Pulmonary artery endothelial cell (primary cell): ENCODE measurements around the gene PALD1. TPM values are rescaled to one million over a fixed set of nuclear protein-coding genes. Genes with fewer than 3 reads are reported as not detected.
"Not testable (repeated sequence)": the region's sequence is repeated elsewhere in the genome, so short reads cannot be mapped to it uniquely, and the experiment has no call there.

Source experiments
- DNase-seq: peaks from one replicate; pipeline ENCODE4 v3.0.0-alpha.2; 2011; ENCODE audit warnings: low read depth, low spot score
- total RNA-seq: library from RNA; depleted of rRNA; stranded (reverse); fragments of >200 nt; gene quantifications from 2 replicates; pipeline ENCODE4 v1.2.3, GENCODE V29; 2014

Gene PALD1
- total RNA-seq, 1 donor from 2014 or later, result 90.4 TPM

GRCh38 chr10:70571236-70571635 is 92.7 kb downstream of the PALD1 start:
- DNase-seq, result no peak

DNA sequence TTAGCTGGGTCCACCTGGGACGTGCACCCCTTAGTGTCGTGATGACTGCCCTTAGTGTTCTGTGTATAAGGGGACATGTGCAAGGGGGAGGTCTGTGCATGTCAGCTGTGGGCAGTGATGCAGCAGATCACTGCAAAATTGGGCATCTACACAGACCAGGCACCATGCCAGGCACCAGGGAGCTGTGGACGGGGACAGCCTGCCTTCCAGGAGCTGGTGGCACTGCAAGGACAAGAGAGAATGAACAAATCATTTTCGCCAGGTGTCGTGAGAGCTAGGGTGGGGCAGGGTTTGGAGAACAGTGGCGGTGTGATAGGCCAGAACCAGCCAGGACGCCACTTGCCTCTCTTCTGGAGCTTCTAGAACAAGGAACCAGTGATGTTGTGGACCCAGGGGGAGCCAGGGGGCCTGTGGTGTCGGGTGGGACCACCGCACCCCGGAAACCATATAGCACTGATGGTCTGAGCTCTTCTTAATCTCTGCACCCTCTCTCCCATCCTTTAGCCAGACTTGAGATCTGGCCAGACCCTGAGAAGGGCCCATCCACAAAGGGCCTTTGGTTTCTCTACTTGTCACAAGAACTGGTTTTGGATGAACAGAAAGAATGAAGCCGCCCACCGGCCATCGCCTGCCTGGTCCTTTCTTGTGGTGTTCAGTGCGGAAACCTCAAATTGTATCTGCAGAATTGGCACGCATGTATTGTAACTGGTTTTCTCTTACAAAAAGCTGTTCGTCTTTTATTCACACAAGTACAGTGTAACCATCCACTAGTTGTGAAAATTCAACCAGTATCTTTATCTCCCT is 93.3 kb downstream of the PALD1 start:
- DNase-seq, result no peak

DNA sequence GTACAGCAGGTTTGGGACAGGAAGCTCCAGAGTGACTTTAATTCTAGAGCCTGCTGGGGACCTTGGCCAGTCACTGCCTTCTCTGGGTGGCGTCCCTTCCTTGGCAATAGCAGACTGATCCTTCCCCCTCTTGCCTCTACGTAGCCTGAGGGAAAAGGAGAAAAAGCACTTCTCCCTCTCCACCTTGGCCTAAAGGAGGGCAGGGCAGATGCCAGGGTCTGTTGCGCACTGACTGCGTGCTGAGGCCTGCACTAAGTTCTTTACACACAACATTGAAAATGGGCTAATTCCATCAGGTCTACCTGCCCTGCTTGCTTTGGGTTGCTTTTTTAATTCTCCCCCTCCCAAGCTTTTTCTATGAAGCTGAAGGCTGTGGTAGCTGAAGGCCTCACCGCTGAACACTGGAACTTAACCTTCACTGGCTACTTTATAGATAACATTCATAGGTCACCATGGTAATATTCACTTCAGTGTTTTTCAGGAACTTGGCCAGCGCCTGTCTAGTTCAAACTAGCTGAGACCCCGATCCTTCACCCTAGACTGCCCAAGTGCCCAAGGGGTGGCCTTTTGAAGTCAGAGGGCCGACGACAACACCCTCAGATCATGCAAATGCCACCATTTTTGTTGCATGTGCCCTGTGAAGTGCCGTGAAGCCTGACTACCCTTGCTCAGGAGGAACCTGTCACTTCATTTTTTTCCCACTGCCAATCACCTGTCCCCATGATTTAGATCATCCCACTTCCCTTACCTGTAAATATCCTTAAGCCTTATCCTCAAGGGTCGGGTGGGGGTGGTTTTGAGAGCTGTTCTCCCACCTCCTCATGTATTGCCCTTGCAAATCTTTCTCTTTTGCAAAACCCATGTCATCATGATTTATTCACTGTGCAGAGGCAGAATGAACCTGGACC is 95.3 kb downstream of the PALD1 start:
- DNase-seq, result no peak

GRCh38 chr10:70575486-70575873 is 96.9 kb downstream of the PALD1 start:
- DNase-seq, result no peak

GRCh38 chr10:70575874-70576802 is 97.6 kb downstream of the PALD1 start:
- no peak for DNase-seq

DNA sequence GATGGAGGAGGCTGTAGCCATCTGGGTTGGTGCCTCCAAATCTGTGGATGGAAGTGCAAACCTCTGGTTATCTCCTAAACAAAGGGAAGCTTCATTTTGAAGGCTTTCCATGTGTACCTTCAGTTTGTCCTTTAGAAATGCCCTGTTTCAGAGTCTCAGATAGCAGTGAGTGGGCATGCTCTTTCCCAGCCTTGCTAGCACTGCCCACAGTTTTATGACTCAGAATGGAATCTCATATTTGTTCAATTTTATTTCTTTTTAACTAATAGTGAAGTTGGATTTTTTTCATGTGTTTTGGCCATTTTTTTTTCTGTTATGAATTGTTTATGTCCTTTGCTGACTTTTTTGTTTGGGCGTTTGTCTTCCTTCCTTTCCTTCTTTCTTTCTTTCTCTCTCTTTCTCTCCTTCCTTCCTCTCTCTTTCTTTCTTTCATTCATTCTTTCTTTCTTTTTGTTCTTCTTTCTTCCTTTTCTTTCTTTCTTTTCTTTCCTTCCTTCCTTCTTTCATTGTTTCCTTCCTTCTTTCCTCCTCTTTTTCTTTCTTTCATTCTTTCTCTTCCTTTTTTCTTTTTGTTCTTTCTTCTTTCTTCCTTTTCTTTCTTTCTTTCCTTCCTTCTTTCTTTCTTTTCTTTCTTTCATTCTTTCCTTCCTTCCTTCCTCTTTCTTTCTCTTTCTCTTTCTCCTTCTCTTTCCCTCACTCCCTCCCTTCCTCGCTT is 98.4 kb downstream of the PALD1 start:
- DNase-seq, result no peak

DNA sequence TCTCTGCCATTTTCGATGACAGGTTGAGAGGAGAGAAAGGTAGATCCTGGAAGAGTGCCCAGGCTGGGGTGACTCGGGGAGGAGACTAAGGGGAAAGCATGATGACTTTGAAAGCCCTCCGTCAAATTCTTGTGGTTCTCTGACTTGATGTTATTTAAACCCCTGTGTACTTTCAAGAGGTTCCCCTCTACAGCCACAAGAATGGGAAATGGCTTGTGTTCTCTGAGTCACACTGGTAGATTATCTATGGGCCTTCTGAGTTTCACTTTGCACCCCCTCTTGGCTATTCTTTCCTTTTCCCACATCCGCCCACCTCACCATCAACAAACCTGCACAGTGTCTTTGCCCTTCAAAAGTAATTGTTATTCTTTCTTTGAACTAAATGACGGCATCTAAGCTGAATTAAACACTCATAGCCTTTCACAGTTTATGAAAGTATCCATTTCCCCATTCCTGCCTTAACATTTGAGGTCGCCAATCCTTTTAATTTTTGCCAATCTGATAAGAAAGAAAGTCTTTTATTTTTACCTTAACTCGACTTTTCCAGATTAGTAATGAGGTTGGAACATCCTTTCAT is 99.9 kb downstream of the PALD1 start:
- no peak for DNase-seq

- DNase-seq, result no peak
Measured at GRCh38 chr10:70579234-70580002, 100.9 kb downstream of the PALD1 start.

- DNase-seq, result not testable (repeated sequence)
Measured at GRCh38 chr10:70581176-70581575, 102.6 kb downstream of the PALD1 start.

DNA sequence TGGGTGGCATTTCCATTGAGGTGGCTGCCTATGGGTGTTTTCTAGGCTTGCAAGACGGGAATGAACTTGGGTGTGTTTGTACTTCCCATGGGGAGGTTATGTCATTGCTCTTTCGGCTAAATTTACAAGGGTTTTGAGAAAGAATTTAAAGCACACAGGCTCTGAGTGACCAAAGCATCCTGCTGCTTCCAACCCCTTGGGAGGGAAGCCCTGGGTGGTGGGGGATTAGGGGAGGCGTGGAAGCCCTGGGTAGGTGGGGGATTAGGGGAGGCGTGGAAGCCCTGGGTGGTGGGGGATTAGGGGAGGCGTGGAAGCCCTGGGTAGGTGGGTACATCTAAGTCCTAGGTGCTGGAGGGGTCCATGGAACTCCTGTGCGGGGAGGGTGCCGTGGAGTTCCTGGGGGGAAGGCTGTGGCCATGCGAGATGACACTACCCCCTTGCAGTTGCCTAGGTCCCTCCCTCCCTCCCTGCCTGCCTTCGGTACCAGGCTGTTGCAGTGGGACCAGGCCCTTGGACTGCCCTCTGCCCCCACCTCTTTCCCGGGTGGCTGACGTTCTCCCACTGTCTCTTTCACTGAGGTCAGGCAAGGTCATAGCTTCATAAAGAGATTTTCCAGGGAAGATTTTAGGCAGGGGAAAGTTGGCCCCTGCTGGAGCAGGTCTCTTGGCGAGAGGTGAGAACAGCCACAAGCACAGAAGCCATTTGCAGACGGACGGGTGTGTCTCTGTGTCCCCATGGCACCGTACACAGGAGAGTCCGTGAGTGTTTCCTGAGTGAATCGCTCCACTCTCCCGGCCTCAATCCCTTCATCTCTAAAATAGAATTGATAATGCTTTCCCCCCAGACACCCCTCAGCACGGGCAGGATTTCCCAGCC is 104.5 kb downstream of the PALD1 start:
- DNase-seq, result no peak

GRCh38 chr10:70583669-70584037 is 105.1 kb downstream of the PALD1 start:
- DNase-seq, result no peak

DNA sequence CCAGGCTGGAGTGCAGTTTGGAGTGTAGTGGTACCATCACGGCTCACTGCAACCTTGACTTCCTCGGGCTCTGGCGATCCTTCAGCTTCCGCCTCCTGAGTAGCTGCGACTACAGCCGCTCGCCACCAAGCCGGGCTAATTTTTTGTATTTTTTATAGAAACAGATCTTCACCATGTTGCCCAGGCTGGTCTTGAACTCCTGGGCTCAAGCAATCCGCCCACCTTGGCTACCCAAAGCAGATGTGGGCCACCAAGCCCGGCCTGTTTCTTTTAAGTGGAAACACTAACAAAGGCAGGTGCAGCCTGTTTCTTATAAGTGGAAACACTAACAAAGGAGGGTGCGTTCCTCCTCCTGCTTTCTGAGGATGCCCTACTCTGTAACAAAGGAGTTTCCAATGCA is 105.8 kb downstream of the PALD1 start:
- no peak for DNase-seq

DNA sequence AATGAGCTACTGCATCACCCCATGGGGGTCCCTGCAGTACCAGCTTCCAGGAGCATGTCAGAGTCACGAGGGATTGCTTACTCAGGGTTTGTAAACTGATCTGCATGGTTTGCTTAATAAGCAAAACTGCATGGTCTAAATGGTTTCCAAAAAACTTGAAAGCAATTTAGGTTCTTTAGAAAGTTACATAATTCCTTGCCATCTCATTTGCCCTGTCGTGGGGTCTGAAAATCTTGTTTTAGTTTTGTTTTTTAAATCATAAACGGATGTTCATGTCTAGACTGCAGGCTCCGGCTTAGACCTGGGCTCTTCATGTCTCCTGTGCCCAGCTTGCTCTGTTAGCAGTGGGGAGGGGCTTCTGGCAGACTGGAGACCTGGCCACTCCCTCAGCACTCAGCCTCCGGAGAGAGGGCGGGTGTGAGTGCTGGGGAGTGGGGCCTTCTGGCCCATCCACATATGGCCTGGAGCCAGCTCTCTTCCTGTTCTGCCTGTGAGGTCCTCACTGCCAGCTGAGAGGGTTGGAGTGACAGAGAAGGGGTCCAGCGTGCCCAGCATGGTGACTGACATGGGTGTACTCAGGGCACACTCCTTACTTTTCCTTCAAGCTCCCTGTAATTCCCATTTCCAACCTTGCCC is 106.5 kb downstream of the PALD1 start:
- DNase-seq, result no peak

- DNase-seq, result no peak
Measured at GRCh38 chr10:70585578-70586169, 107.1 kb downstream of the PALD1 start.

DNA sequence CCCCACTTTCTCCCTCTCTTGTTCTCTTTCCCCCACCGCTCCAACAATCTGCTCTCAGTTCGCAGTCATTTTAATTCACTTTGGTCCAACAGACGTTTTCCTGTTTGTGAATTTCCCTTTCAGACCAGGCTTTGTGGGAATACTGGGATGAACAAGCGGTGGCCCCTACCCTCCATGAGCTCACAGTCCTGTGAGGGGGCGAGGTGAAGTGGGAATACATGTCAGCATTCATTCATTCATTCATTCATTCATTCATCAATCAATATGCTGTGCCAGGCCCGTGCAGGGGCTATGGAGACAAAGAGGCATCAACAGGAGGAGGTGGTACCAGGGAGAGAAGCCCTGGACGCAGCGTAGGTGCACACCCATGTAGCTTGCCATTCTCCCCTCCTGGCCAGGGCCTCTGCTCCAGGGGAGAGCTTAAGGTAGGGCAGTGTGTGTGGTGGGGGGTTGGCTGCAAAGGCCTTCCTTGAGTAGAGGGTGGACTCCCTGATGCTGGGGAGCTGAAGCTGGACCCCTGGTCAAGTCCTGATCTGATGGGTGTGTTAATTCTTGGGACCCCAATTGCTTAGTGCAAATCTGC is 107.9 kb downstream of the PALD1 start:
- no peak for DNase-seq

DNA sequence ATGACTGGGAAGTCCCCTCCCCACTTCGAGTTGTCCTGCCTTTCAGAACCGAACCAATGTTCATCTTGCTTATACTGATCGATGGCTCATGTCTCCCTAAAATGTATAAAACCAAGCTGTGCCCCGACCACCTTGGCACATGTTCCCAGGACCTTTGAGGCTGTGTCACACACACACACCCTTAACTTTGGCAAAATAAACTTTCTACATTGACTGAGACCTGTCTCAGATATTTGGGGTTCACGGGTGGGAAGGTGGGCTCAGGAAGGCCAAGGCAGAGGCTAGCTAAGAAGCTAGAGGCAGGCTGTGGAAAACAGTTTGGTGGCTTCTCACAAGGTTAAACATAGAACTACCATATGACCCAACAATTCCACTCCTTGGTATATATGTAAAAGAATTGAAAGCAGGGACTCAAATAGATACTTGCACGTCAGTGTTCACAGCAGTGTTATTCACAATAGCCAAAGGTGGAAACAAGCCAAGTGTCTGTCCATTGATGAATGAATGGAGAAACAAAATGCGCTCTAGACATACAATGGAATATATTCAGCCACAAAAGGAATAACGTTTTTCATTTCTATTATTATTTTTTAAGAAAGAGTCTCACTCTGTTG is 108.6 kb downstream of the PALD1 start:
- no peak for DNase-seq

DNA sequence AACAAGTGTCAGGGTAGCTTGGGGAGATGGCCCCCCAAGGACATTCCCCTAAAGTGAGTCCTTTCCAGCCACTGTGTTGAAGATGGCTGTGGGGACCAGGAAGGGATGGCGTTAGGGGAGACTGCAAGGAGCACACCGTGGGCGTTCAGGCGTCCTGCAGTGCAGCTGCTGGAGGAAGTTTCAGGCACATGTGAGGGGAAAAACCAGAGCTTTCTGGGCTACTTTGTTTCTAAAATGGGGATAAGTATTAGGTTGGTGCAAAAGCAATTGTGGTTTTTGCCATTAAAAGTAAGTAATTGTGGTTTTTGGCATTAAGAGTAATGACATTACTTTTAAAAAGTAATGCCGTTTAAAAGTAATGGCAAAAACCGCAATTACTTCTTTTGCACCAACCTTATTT is 109.7 kb downstream of the PALD1 start:
- DNase-seq, result no peak
